Measurements from ENCODE around the gene PIGR.

The PIGR gene

GRCh38 chr1:206957639-206958038, 11.4 kb upstream of the PIGR start:
- DNase-seq = no peak

GRCh38 chr1:206955476-206956451, 9.5 kb upstream of the PIGR start:
- DNase-seq = no peak

GRCh38 chr1:206954459-206955342, 8.4 kb upstream of the PIGR start:
- no peak for DNase-seq

GRCh38 chr1:206953626-206954025, 7.4 kb upstream of the PIGR start:
- no peak for DNase-seq

GRCh38 chr1:206953126-206953525, 6.9 kb upstream of the PIGR start:
- no peak for DNase-seq

- no peak for DNase-seq
These were observed 5.9 kb upstream of the PIGR start for GRCh38 chr1:206952171-206952570.

- DNase-seq = no peak
These were observed 5.2 kb upstream of the PIGR start for GRCh38 chr1:206951318-206952100.

- DNase-seq = no peak
These were observed 3.4 kb upstream of the PIGR start for GRCh38 chr1:206949641-206950040.

GRCh38 chr1:206949208-206949607, 2.9 kb upstream of the PIGR start:
- DNase-seq = no peak

GRCh38 chr1:206947255-206947654, 989 bp upstream of the PIGR start:
- DNase-seq = no peak

GRCh38 chr1:206945779-206946178, 487 bp downstream of the PIGR start:
- no peak for DNase-seq

GRCh38 chr1:206944703-206945102, 1.6 kb downstream of the PIGR start:
- DNase-seq = no peak

- DNase-seq = no peak
These were observed 4.4 kb downstream of the PIGR start for GRCh38 chr1:206941766-206942418.

GRCh38 chr1:206940588-206940936, 5.7 kb downstream of the PIGR start:
- DNase-seq = no peak

- DNase-seq = no peak
These were observed 6.3 kb downstream of the PIGR start for GRCh38 chr1:206939841-206940587.

- DNase-seq = no peak
These were observed 7.1 kb downstream of the PIGR start for GRCh38 chr1:206939131-206939530.

- no peak for DNase-seq
These were observed 8.8 kb downstream of the PIGR start for GRCh38 chr1:206937425-206937824.

GRCh38 chr1:206935491-206936067, 10.7 kb downstream of the PIGR start:
- DNase-seq = no peak

- no peak for DNase-seq
These were observed 12.8 kb downstream of the PIGR start for GRCh38 chr1:206933333-206933945.

- no peak for DNase-seq
These were observed 14.1 kb downstream of the PIGR start for GRCh38 chr1:206932177-206932576.

- DNase-seq = no peak
These were observed 14.6 kb downstream of the PIGR start for GRCh38 chr1:206931709-206932108.
